Measurements from ENCODE around the gene ELMOD3.

DNA sequence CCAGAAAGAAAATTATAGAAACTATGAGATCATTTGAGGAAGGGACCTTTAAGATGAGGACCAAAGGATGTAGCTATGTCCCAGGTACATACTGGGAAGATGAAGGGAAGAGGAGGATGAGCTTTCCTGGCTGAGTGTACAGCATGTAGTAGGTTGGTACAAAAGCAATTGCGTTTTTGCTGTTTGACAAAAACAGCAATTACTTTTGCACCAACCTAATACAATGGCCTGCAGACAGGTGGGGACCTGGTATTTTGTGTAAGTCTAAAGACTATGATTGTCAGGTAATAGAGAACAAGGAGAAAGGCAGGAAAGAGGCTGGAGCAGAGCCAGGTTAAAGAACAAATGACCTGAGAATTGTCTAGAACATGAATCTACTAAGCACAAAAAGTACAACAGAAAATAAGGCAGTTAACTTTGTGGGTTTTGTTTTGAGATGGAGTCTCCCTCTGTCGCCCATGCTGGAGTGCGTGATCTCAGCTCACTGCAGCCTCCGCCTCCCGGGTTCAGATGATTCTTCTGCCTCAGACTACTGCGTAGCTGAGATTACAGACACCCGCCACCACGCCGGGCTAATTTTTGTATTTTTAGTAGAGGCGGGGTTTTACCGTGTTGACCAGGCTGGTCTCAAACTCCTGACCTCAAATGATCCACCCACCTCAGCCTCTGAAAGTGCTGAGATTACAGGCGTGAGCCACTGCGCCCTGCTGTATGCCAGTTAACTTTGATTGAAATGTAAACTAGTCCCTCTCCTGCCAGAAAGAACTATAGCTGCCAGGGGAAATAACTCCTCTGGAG, 23.5 kb upstream of the ELMOD3 start:
- TF ChIP-seq EGR1 (IDR thresholded peaks at IDR 0.05; ENCODE audit: low read depth in 2 of 2) (no peak), FOXA1 (IDR thresholded peaks at IDR 0.05) (no peak), NR2F2 (IDR thresholded peaks at IDR 0.05) (no peak), JUND (IDR thresholded peaks at IDR 0.05) (no peak), GABPA (IDR thresholded peaks at IDR 0.05 in 1 of 2, conservative IDR thresholded peaks at IDR 0.05 in 1 of 2) (no peak), SP1 (IDR thresholded peaks at IDR 0.05) (no peak)
- TF ChIP-seq, protein P1, sequence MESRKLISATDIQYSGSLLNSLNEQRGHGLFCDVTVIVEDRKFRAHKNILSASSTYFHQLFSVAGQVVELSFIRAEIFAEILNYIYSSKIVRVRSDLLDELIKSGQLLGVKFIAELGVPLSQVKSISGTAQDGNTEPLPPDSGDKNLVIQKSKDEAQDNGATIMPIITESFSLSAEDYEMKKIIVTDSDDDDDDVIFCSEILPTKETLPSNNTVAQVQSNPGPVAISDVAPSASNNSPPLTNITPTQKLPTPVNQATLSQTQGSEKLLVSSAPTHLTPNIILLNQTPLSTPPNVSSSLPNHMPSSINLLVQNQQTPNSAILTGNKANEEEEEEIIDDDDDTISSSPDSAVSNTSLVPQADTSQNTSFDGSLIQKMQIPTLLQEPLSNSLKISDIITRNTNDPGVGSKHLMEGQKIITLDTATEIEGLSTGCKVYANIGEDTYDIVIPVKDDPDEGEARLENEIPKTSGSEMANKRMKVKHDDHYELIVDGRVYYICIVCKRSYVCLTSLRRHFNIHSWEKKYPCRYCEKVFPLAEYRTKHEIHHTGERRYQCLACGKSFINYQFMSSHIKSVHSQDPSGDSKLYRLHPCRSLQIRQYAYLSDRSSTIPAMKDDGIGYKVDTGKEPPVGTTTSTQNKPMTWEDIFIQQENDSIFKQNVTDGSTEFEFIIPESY (IDR thresholded peaks at IDR 0.05), result no peak
- TF ChIP-seq, protein P2, sequence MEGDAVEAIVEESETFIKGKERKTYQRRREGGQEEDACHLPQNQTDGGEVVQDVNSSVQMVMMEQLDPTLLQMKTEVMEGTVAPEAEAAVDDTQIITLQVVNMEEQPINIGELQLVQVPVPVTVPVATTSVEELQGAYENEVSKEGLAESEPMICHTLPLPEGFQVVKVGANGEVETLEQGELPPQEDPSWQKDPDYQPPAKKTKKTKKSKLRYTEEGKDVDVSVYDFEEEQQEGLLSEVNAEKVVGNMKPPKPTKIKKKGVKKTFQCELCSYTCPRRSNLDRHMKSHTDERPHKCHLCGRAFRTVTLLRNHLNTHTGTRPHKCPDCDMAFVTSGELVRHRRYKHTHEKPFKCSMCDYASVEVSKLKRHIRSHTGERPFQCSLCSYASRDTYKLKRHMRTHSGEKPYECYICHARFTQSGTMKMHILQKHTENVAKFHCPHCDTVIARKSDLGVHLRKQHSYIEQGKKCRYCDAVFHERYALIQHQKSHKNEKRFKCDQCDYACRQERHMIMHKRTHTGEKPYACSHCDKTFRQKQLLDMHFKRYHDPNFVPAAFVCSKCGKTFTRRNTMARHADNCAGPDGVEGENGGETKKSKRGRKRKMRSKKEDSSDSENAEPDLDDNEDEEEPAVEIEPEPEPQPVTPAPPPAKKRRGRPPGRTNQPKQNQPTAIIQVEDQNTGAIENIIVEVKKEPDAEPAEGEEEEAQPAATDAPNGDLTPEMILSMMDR (IDR thresholded peaks at IDR 0.05; ENCODE audit: low read depth, low read length, missing input control), result no peak
- TF ChIP-seq, protein P3, sequence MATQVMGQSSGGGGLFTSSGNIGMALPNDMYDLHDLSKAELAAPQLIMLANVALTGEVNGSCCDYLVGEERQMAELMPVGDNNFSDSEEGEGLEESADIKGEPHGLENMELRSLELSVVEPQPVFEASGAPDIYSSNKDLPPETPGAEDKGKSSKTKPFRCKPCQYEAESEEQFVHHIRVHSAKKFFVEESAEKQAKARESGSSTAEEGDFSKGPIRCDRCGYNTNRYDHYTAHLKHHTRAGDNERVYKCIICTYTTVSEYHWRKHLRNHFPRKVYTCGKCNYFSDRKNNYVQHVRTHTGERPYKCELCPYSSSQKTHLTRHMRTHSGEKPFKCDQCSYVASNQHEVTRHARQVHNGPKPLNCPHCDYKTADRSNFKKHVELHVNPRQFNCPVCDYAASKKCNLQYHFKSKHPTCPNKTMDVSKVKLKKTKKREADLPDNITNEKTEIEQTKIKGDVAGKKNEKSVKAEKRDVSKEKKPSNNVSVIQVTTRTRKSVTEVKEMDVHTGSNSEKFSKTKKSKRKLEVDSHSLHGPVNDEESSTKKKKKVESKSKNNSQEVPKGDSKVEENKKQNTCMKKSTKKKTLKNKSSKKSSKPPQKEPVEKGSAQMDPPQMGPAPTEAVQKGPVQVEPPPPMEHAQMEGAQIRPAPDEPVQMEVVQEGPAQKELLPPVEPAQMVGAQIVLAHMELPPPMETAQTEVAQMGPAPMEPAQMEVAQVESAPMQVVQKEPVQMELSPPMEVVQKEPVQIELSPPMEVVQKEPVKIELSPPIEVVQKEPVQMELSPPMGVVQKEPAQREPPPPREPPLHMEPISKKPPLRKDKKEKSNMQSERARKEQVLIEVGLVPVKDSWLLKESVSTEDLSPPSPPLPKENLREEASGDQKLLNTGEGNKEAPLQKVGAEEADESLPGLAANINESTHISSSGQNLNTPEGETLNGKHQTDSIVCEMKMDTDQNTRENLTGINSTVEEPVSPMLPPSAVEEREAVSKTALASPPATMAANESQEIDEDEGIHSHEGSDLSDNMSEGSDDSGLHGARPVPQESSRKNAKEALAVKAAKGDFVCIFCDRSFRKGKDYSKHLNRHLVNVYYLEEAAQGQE (IDR thresholded peaks at IDR 0.05), result no peak
- TF ChIP-seq, protein P4, sequence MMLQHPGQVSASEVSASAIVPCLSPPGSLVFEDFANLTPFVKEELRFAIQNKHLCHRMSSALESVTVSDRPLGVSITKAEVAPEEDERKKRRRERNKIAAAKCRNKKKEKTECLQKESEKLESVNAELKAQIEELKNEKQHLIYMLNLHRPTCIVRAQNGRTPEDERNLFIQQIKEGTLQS (IDR thresholded peaks at IDR 0.05), result no peak
